ENCODE results near the gene PRM3.

PRM3 gene

DNA sequence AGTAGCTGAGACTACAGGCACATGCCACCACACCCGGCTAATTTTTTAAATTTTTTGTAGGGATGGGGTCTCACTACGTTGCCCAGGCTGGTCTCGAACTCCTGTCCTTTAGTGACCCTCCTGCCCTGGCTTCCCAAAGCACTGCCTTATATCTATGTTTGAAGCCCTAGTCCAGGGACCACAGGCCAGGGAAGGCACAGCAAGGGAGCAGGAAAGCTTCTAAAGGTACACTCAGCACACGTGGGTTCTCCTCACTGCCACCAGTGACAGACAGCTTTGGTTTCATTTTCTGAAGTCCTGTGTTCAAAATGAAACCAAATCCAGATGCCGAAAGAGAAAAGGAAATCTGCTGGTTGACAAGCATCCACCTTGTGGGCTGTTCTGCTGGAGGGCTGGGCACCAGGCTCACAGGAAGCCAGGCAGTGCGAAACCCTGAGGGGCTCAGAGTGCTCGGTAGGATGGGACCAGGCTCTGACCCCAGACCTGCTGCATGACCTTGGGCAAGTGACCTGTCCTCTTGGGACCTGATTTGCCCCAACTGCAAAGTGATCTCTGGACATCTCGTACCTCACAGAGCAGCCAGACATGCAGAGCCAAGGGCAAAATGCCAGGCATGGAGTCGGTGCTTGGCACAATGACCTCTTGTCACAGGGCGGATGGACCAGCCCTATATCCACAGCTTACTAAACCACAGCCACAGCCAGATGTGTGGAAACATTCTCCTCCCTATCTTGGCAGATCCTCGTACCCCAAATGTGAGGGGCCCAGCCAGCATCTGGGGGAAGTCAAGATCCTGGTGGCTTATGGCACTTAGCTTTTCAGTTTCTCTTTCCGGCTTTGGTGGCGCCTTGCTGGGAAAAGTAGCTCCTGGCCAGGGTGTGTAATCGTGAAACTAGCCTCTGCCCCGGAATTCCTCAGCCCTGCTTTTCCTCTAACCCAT is 14.6 kb downstream of the PRM3 start:
- DNase-seq = peak; percentile 37

DNA sequence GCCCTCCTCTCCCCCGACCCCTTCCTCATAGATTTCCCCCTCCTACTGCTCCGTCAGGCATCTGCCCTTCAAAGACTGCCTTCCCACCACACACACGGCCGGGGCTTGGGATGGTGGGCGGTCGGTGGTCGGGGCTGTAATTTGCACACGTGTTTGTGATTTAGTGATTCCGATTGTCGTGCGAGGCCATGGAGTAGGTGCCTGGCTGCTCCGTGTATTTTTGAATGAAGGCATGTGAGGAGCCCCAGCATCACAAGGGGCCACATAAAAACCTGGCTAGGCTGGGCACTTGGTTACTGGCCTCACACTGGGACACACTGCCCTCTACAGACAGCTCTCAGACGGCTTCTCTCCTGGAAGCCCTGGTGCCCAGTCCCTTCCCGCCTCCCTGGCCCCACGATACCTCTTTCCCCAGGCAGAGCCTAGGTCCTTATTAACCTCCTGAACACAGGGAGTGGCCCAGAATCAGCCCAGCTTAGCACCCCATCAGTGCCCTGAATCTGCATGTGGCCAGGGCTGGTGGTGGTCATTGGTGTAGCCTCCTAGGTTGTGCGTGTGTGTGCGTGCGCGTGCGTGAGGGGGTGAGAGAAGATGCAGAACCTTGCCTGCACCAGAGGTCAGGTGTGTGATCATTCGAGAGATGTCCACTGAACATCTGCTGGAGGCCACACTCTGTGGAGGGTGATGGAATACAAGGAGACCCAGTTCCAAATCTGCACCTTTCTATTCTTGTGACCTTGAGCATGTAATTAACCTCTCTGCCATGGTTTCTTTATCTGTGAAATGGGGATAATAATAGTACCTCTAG is 16.1 kb downstream of the PRM3 start:
- DNase-seq = peak; percentile 60 to 65

DNA sequence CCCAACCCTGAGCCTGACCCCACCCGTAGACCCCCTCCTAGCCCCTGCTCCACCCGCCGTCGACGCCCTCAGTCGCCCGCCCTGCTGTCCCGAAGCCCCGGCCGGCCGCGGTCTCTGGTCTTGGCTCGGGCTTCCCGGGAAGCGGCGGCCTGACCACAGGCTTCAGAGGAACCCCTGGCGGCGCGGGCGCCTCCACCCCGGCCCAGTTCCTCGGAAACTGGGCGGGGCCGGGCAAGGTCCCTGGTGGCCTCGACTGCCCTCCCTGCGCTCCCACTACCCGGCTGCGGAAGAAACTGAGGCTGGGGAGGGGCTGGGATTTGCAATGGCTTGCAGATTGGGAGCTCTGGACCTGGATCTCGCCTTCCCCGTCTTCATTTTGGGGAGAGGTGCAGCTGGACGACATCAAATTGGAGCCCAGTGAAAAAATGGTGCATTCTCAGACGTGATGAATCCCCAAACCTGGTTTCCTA is 16.7 kb downstream of the PRM3 start:
- peak; percentile 44 to 45 for DNase-seq

DNA sequence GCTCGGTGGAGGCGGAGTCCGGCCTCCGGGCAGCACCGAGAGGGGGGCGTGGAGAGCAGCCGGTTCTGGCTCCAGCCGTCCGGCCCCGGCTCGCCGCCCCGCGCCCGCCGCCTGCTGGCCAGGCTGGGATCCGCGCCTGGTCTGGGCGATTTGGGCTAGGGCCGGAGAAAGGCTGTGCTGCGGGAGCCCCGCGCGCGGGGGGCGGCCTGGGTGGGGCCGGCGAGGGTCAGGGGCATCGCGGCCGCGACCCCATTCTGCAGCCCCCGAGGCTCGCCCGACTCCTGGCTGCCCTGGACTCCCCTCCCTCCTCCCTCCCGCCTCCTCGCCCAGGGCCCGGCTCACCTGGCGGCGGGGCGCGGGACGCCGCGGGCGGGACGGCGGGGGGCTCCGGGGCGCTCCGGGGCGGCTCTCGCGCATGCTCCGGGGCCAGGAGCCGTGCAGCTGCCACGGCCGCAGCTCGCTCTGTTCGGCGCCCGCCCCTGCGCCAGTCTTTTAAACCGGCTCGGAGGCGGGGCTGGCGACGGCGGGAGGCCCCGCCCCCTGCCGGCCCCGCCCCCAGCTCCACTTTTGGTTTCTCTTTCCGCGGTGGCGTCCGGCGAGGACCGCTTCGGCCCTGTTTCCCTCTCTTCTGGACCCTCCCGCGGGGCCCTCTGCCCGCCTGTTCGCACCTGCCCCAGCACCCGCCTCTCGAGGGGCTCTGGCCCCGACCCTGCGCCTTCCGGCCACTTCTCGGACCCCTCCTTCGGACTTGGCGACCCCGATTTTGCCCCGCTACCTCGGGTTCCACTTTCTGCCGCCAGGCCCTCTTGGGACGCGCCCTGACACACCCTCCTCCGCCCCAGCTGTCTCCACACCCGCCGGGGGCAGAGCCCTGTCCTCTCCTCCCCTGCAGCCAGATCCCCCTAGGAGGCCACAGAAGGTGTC is 17.4 kb downstream of the PRM3 start, which contains the start of gene SOCS1:
Gene SOCS1 (minus strand): TSS at position 468 of the 924 bp plus-strand sequence. CDS start 726 bp downstream, outside the sequence.
- DNase-seq = peak; percentile 85 to 90

DNA sequence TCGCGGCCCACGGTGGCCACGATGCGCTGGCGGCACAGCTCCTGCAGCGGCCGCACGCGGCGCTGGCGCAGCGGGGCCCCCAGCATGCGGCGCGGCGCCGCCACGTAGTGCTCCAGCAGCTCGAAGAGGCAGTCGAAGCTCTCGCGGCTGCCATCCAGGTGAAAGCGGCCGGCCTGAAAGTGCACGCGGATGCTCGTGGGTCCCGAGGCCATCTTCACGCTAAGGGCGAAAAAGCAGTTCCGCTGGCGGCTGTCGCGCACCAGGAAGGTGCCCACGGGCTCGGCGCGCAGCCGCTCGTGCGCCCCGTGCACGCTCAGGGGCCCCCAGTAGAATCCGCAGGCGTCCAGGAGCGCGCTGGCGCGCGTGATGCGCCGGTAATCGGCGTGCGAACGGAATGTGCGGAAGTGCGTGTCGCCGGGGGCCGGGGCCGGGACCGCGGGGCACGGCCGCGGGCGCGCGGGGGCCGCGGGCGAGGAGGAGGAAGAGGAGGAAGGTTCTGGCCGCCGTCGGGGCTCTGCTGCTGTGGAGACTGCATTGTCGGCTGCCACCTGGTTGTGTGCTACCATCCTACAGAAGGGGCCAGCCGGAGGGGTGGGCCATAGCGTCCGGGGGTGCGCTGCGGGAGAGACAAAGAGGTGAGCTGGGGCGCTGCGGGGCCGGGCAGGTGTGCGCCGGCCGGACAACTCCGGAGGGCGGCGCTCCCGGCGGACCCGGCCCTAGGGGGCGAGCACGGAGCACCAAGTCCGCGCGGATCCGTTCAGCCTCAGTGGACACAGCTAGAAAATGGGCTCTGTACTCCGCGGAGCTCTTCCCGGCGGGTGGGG is 18.3 kb downstream of the PRM3 start:
- peak; percentile 59 to 64 for DNase-seq

DNA sequence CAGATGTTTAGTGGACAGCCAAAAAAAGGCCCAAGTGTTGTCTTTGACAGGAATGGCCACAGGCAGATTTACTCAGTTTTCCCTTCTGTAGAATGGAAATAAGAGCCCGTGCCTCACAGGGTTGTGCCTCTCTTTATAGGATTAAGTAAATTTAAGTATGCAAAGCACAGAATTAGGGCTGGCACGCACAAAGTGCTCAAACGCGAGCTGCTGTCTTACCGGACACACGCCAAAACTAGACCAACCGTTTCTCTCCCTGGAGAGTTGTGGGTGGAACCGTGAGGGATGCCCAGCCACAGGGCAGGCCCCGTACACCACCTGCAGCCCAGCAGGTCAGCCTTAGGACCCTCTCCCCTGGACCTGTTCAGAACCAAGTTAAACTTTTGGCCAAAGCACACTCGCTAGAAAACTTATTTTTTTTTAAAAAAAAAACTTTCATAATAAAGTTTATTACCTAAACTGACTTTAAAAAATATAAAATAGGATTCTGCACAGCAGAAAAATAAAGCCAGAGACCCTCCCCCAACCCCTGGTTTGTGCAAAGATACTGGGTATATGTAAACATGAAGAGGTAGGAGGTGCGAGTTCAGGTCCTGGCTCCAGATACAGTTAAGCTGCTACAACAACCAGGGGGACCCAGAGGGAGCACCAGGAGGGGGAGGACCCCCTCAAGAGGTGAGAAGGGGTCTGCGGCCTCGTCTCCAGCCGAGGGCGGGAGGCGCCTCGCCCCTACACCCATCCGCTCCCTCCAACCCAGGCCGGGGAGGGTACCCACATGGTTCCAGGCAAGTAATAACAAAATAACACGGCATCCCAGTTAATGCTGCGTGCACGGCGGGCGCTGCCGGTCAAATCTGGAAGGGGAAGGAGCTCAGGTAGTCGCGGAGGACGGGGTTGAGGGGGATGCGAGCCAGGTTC is 19.2 kb downstream of the PRM3 start:
- peak in 1 of 2 donors; percentile 39 for DNase-seq

DNA sequence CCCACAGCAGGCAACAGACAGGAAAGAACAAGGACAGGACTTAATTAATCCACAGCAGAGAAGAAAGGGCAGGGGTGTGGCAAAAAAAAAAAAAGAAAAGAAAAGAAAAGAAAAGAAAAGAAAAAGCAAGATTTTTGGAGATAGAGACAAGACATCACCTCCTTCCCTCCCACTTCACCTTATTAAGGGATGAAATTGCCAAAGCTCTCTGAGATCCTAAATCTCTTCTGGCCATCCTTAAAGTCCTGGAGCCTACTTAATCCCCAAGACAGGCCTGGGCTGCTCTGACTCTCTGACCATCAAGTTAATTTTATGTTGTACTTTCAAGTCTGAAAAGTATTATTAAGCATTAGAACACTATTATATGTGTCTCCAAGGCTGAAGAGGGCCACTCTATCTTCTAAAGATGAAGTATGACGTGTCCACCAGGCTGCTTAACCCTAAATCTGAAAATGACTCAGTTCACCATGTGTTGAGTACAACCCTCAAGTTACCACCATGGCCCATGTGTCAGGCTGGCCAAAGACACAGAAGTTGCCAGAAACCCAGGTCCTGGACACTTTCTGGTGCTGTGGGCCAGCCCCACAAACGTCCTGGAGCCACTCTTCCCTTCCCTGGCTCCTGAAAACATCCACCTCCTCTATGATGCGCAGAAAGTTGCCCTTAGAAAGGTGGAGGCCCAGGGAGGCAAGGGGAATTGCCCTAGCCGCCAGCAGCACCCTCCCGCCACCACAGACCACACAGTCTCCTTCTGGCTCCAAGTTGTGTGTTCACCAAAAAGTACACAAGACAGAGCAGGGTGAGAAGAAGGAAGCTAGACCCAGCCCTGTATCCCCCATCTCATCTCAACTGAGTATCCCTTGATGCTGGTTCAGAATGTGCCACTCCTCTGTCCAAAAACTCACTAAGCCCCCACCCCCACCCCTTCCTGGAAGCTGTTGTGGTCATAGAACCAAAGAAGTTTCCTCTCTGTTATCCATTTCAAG is 20.1 kb downstream of the PRM3 start:
- DNase-seq = peak; percentile 43 to 53

DNA sequence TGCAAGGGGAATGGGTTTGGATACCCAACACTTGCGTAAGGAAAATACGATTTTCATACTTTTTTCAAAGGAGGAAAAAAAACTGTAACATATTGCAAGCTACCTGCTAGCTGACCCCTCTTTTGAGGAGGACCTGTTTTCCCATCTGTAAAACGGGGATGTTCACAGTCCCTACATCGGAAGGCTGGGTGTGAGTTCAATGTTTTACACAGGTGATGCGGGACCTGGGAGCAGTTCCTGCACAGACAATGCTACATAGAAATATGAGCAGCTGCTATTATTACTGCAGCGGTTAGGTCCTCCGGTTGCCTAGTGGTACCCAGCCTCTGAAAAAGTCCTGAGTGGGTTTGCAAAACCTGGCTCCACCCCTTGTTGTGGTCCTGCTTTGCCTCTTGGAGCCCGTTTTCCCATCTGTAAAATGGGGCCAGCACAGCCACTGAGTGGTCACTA is 20.9 kb downstream of the PRM3 start:
- no peak for DNase-seq

DNA sequence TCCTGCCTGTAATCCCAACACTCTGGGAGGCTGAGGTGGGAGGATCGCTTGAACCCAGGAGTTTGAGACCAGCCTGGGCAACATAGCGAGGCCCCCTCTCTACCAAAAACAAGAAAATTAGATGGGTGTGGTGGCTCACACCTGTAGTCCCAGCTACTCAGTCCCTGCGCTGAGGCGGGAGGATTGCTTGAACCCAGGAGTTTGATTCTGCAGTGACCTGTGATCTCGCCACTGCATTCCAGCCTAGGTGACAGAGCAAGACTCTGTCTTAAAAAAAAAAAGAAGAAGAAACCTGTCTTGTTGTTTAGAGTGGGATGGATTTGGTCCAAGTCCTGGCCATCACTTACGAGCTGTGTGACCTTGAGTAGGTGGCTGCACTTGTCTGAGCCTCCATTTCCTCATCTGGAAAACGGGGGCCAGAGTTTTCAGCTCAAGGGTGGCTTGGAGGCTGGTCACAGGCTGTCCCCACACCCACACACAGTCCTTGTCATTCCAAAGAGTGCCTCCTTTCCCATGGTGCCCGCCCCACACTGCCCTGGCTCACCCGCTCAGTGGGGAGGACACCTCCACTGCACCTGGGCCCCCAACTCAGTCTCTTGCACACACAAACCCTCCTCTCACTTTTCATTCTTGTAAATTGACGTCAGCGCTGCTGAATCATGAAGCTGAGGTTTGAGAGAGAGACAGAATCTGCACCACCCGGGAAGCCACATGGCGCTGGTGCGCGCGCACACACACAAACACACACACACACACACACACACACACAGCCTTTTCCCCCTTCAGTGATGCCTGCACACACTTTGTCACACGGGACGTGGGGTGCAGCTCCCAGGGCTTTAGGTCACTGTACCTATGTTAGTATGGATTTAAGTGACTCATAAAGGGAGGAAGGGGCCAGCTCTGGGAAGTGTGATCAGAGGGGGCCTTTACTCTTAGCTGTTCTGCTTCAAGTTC is 21.6 kb downstream of the PRM3 start:
- peak; percentile 85 to 87 for DNase-seq

DNA sequence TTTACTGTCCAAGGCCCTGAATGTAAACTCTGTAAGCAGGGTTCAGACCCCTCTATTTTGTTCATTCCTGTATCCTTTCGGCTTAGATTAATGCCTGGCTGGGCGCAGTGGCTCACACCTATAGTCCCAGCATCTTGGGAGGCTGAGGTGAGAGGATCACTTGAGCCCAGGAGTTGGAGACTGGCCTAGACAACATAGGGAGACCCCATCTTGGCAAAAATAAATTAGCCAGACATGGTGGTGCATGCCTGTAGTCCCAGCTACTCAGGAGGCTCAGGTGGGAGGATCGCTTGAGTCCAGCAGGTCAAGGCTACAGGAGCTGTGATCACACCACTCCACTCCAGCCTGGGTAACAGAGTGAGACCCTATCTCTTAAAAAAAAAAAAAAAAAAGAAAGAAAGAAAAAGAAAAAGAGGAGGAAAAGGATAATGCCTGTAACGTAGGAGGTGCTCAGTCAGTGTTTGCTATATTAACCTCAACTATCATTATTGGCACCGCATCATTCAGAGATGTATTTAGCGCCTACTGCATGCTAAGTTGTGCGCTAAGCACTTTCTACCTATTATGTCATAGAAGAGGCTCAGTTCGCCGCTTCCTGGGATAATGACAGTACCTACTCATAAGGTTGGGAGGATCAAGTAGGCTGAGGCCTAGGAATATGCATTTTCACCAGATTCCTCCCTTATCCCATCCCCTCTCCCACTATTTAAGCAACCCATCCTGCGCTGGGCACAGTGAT is 22.5 kb downstream of the PRM3 start:
- no peak for DNase-seq

DNA sequence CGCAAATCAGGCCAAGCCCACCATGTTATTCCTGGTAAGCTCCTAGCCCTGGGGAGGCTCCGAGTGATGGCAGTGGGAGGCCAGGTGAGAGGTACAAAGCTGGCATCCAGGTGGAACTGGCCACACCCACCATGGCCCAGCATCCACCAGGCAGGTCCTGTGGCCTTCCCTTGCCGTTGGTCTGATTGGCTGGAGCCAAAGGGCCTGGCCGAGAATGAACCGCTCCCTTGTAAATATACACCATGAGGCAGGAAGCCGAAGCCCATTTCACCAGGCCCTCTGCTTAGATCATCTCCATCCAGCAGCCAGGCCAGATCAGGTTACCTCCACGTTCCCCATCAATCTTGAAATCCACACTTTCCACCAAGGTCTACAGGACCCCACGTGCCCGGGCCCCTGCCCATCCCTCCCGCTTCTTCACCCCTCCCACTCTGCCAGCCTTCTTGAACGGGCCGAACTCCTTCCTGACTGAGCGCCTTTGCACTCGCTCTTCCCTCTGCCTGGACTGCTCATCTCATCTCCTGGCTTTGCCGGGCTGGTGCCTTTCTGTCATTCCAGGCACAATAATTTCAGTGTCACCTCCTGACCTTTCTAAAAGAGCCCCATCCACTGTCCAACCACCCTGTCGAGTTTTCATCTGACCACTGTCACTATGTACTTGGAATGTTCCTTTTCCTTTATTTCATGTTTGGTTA is 23.2 kb downstream of the PRM3 start:
- DNase-seq = no peak

DNA sequence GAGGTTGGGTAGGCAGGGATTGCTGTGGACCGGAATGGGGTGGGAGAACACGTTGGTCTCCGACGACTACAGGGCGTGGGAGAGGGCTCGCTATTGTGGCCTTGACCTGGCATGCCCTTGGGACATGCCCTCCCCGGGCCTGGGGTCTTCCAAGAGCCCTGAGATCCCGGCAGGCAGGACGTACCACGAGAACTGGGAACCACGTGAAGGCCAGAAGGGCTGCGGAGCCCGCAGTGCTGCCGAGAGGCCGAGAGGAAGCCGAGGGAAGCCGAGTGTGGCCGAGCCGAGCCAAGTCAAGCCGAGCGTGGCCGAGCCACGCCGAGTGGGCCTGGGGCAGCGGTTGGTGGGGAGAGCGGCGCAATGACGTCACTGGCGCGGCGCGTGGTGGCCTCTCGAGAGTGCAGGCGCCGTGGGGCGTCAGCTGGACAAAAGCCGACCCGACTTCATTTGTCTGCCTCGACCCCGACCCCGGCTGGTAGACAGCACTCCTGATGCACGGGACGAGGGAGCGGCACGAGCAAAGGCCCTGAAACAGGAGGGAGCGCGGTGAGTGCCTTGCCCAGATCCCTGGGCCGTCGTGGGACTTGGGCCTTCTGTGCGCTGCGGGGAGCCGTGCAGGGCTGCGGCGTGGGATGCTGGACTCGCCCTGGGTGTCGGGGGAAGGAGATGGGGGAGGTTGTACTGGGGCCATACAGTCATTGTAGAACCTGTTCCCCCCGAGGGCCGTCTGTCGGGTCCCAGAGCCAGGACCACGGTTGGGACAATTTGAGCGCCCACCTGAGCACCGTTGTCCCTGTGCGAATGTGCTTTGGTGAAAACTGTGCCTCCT is 24.0 kb downstream of the PRM3 start:
- DNase-seq = no peak

DNA sequence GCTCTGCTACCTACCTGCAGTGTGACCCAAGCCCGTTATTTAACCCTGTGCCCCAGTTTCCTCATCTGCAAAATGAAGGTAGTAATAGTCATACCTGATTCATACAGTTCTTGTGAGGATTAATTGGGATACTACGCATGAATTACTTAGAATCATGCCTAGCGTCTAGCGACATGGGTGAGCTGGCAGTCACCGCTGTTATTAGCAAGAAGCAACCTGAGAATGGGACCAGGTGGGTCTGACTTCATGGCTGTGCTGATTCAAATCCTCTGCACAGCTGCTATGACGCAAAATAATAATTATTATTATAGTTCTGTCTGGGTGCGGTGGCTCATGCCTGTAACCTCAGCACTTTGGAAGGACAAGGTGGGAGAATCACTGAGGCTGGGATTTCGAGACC is 25.3 kb downstream of the PRM3 start:
- no peak for DNase-seq

DNA sequence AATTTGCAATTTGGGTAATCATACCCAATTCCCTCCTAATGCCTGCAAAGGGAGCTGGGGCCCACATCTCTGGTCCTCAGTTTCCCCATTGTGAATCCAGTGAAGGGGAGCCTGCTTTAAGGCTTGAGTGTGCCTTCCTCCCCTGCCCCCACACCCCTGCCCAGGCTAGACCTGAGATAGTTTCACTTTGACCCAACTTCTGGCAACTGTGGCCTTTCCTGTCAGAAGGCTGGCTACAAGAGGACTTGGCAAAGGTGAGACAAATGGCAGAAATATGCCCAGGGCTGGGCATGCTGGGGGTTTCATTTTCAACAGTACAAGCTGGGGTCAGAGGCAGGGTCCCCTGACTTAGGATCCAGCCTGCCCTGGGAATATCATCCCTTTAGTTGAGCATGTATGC is 27.4 kb downstream of the PRM3 start:
- DNase-seq = no peak

DNA sequence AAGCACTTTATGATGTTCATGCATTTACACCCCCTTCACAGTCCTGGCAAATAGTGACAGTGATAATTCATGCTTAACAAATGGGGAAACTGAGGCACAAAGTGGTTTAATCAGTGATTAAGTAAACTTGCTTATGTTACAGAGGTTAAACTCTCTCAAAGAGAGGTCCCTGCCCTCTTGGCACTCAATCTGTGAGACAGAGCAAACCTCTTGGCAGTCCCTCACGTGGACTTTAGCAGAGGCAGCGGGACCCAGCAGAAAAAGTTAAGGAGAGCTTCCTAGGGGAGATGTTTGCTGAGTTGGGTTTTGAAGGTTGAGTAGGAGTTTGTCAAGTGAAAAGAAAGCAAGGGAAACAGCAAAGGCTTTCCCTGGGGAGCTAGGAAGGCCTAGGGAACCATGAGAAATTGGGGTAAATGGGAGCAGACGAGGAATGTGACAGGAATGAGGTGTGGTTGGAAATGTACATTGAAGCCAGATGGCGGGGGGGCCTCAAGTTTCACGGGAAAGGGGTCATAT is 28.1 kb downstream of the PRM3 start:
- DNase-seq = no peak

All from activated CD4-positive, alpha-beta T cell treated with anti-CD3 and anti-CD28 coated beads for 4 hours (primary cell).